Measurements from ENCODE around the gene HHAT.

GRCh38 chr1:210505601-210506496 lies 177.1 kb downstream of the HHAT start:
- TF ChIP-seq, protein P1, sequence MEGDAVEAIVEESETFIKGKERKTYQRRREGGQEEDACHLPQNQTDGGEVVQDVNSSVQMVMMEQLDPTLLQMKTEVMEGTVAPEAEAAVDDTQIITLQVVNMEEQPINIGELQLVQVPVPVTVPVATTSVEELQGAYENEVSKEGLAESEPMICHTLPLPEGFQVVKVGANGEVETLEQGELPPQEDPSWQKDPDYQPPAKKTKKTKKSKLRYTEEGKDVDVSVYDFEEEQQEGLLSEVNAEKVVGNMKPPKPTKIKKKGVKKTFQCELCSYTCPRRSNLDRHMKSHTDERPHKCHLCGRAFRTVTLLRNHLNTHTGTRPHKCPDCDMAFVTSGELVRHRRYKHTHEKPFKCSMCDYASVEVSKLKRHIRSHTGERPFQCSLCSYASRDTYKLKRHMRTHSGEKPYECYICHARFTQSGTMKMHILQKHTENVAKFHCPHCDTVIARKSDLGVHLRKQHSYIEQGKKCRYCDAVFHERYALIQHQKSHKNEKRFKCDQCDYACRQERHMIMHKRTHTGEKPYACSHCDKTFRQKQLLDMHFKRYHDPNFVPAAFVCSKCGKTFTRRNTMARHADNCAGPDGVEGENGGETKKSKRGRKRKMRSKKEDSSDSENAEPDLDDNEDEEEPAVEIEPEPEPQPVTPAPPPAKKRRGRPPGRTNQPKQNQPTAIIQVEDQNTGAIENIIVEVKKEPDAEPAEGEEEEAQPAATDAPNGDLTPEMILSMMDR (IDR thresholded peaks at IDR 0.05), result no peak
- no peak for TF ChIP-seq EP300 (IDR thresholded peaks at IDR 0.05)
